SH-SY5Y (cell line): ENCODE results near the gene FOXP3.

Experiments
- GATA2 ChIP-seq: IDR thresholded peaks from 2 replicates; pipeline ENCODE4 v1.6.1; 2011; ENCODE audit warnings: mild to moderate bottlenecking, low read depth, low read length
- GATA3 ChIP-seq: IDR thresholded peaks from 2 replicates; pipeline ENCODE4 v1.6.1; 2011; ENCODE audit warnings: low read depth, mild to moderate bottlenecking, low read length, moderate library complexity

GRCh38 chrX:49312176-49312575, 47.7 kb upstream of the FOXP3 start:
- TF ChIP-seq GATA2 (no peak), GATA3 (no peak)
